Mesenchymal stem cell (in vitro differentiated cells and primary cell): ENCODE measurements around the gene GABRG3.

Experiments
- DNase-seq: peaks from one replicate; pipeline ENCODE4 v3.0.0-alpha.2; 2013
- H2AFZ ChIP-seq: one replicate; pipeline ENCODE4 v1.6.1; 2013; ENCODE audit warnings: low read depth, mild to moderate bottlenecking, control low read depth, inconsistent platforms, low read length, moderate library complexity
- H2AK5ac ChIP-seq: 2 replicates; pipeline ENCODE4 v1.6.1; 2013; ENCODE audit warnings: low read length, moderate library complexity, mild to moderate bottlenecking, inconsistent platforms; ENCODE audit not compliant: severe bottlenecking
- H2BK120ac ChIP-seq: one replicate; pipeline ENCODE4 v1.6.1; 2013; ENCODE audit warnings: low read depth, mild to moderate bottlenecking, inconsistent platforms, low read length, moderate library complexity
- H2BK12ac ChIP-seq, 2 experiments: one replicate each; pipeline ENCODE4 v1.6.1; 2013; ENCODE audit warnings: inconsistent platforms in 2 of 2, low read length in 2 of 2, mild to moderate bottlenecking in 2 of 2, moderate library complexity in 2 of 2, control low read depth in 1 of 2
- H2BK15ac ChIP-seq: one replicate; pipeline ENCODE4 v1.6.1; 2013; ENCODE audit warnings: mild to moderate bottlenecking, low read depth, inconsistent platforms; ENCODE audit not compliant: poor library complexity, severe bottlenecking
- H2BK5ac ChIP-seq: 2 replicates; pipeline ENCODE4 v1.6.1; 2013; ENCODE audit warnings: low read depth, mild to moderate bottlenecking, low read length, control low read depth, inconsistent platforms; ENCODE audit not compliant: poor library complexity, severe bottlenecking
- H3K14ac ChIP-seq, 2 experiments: one replicate each; pipeline ENCODE4 v1.6.1; 2013; ENCODE audit warnings: inconsistent platforms in 2 of 2, low read length in 2 of 2, control low read depth in 1 of 2, mild to moderate bottlenecking in 1 of 2, moderate library complexity in 1 of 2
- H3K18ac ChIP-seq, 2 experiments: one replicate each; pipeline ENCODE4 v1.6.1; 2013; ENCODE audit warnings: inconsistent platforms in 2 of 2, low read length in 2 of 2, control low read depth in 1 of 2, low read depth in 1 of 2, mild to moderate bottlenecking in 1 of 2
- H3K23ac ChIP-seq, 2 experiments: one replicate each; pipeline ENCODE4 v1.6.1; 2013; ENCODE audit warnings: inconsistent platforms in 2 of 2, low read length in 2 of 2, mild to moderate bottlenecking in 2 of 2, moderate library complexity in 2 of 2, control low read depth in 1 of 2
- H3K27ac ChIP-seq: 2 replicates; pipeline ENCODE4 v1.5.1; 2013; ENCODE audit warnings: mild to moderate bottlenecking, moderate library complexity, low read length, control low read depth, inconsistent platforms; ENCODE audit not compliant: poor library complexity, severe bottlenecking
- H3K27me3 ChIP-seq, 2 experiments: 2 replicates each; pipeline versions ENCODE4 v1.6.1 to v1.7.0; 2013; ENCODE audit warnings: low read length in 2 of 2, mild to moderate bottlenecking in 2 of 2, moderate library complexity in 2 of 2, control low read depth in 1 of 2, inconsistent platforms in 1 of 2; ENCODE audit not compliant: control insufficient read depth in 1 of 2, insufficient read depth in 1 of 2
- H3K36me3 ChIP-seq, 2 experiments: 2 replicates each; pipeline versions ENCODE4 v1.6.1 to v1.7.0; 2013; ENCODE audit warnings: low read length in 2 of 2, control low read depth in 1 of 2, inconsistent platforms in 1 of 2, low read depth in 1 of 2, mild to moderate bottlenecking in 1 of 2; ENCODE audit not compliant: insufficient read depth in 2 of 2, control insufficient read depth in 1 of 2
- H3K4ac ChIP-seq, 2 experiments: one replicate each; pipeline ENCODE4 v1.6.1; 2013; ENCODE audit warnings: inconsistent platforms in 2 of 2, low read length in 2 of 2, mild to moderate bottlenecking in 2 of 2, moderate library complexity in 2 of 2, control low read depth in 1 of 2, low read depth in 1 of 2
- H3K4me1 ChIP-seq: 2 replicates; pipeline ENCODE4 v1.6.1; 2013; ENCODE audit warnings: low read depth, low read length, control low read depth; ENCODE audit not compliant: control insufficient read depth, insufficient read depth
- H3K4me2 ChIP-seq: 2 replicates; pipeline ENCODE4 v1.6.1; 2013; ENCODE audit warnings: low read length, mild to moderate bottlenecking, inconsistent platforms; ENCODE audit not compliant: poor library complexity, severe bottlenecking
- H3K4me3 ChIP-seq, 2 experiments: 2 replicates each; pipeline versions ENCODE4 v1.5.1 to v1.7.0; 2013; ENCODE audit warnings: low read length in 2 of 2, mild to moderate bottlenecking in 2 of 2, control low read depth in 1 of 2, low read depth in 1 of 2; ENCODE audit not compliant: insufficient read depth in 1 of 2
- H3K79me1 ChIP-seq: replicated peaks from 2 replicates; pipeline ENCODE4 v1.6.1; 2013; ENCODE audit warnings: mild to moderate bottlenecking, control low read depth, low read length, inconsistent platforms; ENCODE audit not compliant: poor library complexity, severe bottlenecking
- H3K9ac ChIP-seq: 2 replicates; pipeline ENCODE4 v1.7.0; 2013; ENCODE audit warnings: mild to moderate bottlenecking, low read length, moderate library complexity
- H3K9me3 ChIP-seq: 2 replicates; pipeline ENCODE4 v1.7.0; 2013; ENCODE audit warnings: mild to moderate bottlenecking, low read length; ENCODE audit not compliant: control insufficient read depth
- H4K8ac ChIP-seq: one replicate; pipeline ENCODE4 v1.6.1; 2013; ENCODE audit warnings: inconsistent platforms, mild to moderate bottlenecking, low read length, moderate library complexity
- H4K91ac ChIP-seq: one replicate; pipeline ENCODE4 v1.6.1; 2013; ENCODE audit warnings: mild to moderate bottlenecking, low read length, inconsistent platforms
- WGBS: methylation state at CpG from one replicate; pipeline ENCODE4 v1.1.7; 2013; ENCODE audit warnings: mixed read lengths; 5-methylcytosine and 5-hydroxymethylcytosine counted together

GABRG3 gene

DNA sequence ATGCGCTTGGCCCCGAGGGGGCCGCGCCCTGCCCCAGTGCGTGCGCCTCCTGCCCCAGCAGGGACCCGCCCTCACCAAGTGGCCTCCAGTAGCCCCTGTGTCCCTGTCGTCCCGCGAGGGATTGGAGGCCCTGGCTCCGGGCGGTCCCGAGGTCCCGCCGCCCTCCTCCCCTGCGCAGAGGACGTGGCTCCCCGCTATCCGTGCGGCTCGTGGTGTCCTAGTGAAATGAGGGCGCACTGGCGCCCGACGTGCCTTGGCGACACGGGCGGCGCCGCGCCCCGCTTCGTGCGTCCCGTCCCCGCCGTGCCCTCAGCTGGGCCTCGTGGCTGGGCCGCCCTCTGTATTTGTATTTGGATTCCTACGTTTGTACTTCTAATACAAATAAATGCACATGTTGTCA lies 570.6 kb downstream of the GABRG3 start:
- H2BK5ac ChIP-seq, result no peak overlapping the region
- H2BK12ac ChIP-seq, result no peak overlapping the region
- H3K9me3 ChIP-seq, result peaks cover 9% of the 10 kb centered on the region
- H3K4ac ChIP-seq, result no peak overlapping the region
- no peak overlapping the region for H3K27ac ChIP-seq
- WGBS, result 97% methylated on average over 31 of the region's 40 CpGs
- no peak overlapping the region for H3K9ac ChIP-seq
- no peaks in the 10 kb centered on the region for H3K36me3 ChIP-seq
- no peak overlapping the region for H3K18ac ChIP-seq
- no peak overlapping the region for H2BK120ac ChIP-seq
- H2BK15ac ChIP-seq, result no peak overlapping the region
- H3K27me3 ChIP-seq, result no peaks in the 10 kb centered on the region
- H3K4me1 ChIP-seq, result no peaks in the 10 kb centered on the region
- H3K79me1 ChIP-seq, result no peaks in the 10 kb centered on the region
- no peak overlapping the region for H2AFZ ChIP-seq
- DNase-seq, result no peak
- H3K4me3 ChIP-seq, result no peak overlapping the region
- H3K23ac ChIP-seq, result no peak overlapping the region
- no peak overlapping the region for H4K91ac ChIP-seq
- H3K4me2 ChIP-seq, result no peak overlapping the region
- H4K8ac ChIP-seq, result no peak overlapping the region
- no peak overlapping the region for H2AK5ac ChIP-seq
- no peak overlapping the region for H3K14ac ChIP-seq

DNA sequence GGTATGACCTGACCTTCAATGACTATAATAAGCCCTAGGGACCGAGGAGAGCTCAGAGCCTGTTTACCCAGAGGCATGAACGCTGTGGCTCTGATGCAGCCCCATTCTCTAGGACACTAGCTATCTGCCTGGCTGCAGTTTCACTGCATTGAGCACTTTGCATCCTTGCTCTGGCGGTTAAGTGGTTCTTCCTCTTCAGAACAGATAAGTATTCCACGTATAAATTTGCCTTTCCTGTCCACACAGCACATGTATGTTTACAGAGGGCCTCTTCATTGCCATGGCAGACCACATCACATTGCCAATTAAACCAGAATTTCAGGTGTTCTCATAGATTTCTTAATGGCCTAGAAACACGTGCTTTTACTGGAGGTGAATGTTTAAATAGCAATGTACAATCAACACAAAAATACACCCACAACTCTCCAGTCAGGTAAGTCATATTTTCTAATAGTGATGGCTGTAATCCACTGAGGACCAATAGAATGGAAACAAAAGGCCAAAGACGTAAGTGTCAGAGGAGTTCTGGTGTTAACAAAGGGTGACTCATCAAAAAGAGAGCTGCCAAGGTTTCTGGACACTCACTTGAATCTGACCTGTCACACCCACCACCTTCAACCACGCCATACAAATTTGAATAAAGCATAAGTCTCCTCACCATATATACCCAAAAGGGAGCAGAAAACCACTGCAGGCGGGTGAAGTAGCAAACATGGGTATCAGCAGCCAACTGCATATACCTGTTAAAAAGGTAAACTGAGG lies 574.7 kb downstream of the GABRG3 start:
- Histone ChIP-seq H2BK15ac (no peak overlapping the region), H3K79me1 (no peaks in the 10 kb centered on the region), H3K36me3 (no peaks in the 10 kb centered on the region), H3K23ac (no peak overlapping the region), H3K14ac (no peak overlapping the region), H3K9ac (no peak overlapping the region), H3K4me3 (no peak overlapping the region), H2BK12ac (no peak overlapping the region), H2BK120ac (no peak overlapping the region), H2BK5ac (no peak overlapping the region), H3K4me1 (peaks cover 1% of the 10 kb centered on the region), H3K27ac (no peak overlapping the region), H3K4ac (no peak overlapping the region), H2AFZ (no peak overlapping the region), H3K27me3 (no peaks in the 10 kb centered on the region), H4K91ac (no peak overlapping the region), H4K8ac (no peak overlapping the region), H3K9me3 (no peaks in the 10 kb centered on the region), H3K4me2 (no peak overlapping the region), H2AK5ac (no peak overlapping the region), H3K18ac (no peak overlapping the region)
- WGBS, result 57% methylated on average over 7 of the region's 8 CpGs
- DNase-seq, result no peak

DNA sequence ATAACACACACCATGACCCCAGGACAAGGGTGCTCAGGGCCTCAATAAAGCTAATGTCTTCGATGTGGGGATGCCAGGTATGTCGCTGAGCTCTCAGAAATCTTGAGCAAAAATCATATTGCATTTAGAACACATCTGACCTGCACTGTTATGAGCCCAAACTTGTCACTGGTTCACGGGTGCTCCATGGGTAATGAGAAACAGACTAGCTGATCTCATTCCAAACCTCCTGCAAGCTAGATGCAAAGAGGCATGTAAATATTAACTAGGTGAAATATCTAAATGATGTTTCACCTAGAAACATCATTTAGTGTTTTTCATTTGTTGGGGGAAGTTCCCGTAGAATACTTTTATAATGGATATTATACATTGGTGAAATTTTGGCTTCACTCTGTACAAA lies 578.8 kb downstream of the GABRG3 start:
- Histone ChIP-seq H3K27me3 (no peaks in the 10 kb centered on the region), H2BK12ac (no peak overlapping the region), H3K4me2 (no peak overlapping the region), H3K18ac (no peak overlapping the region), H3K4me3 (no peak overlapping the region), H3K4ac (no peak overlapping the region), H3K23ac (no peak overlapping the region), H3K9me3 (no peaks in the 10 kb centered on the region), H2AK5ac (no peak overlapping the region), H3K79me1 (no peaks in the 10 kb centered on the region), H2BK120ac (no peak overlapping the region), H3K36me3 (no peaks in the 10 kb centered on the region), H3K14ac (no peak overlapping the region), H2BK15ac (no peak overlapping the region), H3K9ac (no peak overlapping the region), H2AFZ (no peak overlapping the region), H3K4me1 (peaks cover 1% of the 10 kb centered on the region), H2BK5ac (no peak overlapping the region), H4K91ac (no peak overlapping the region), H3K27ac (no peak overlapping the region), H4K8ac (no peak overlapping the region)
- no peak for DNase-seq
- 54% methylated on average over 3 of the region's 4 CpGs for WGBS

DNA sequence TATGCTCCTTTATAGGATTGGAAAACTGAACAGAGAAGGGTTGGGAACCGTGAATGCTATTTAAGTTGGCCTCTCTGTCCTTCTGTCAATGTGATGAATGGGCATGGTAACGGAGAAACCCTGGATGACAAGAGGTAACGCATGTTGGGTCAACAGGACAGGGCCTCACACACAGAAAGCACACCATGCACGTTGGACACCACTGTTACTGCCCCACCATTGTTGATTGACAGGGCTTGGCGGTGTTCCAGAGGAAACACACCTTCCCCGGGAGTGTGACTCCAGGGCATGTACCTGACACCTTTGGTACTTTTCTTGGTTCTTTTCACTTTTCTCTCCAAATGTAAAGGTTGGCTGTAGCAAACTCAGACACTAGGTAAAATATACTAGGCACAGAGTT lies 579.7 kb downstream of the GABRG3 start:
- Histone ChIP-seq H2BK12ac (no peak overlapping the region), H3K23ac (no peak overlapping the region), H3K4me3 (no peak overlapping the region), H3K4me1 (peaks cover 1% of the 10 kb centered on the region), H2BK120ac (no peak overlapping the region), H2BK5ac (no peak overlapping the region), H3K18ac (no peak overlapping the region), H2AK5ac (no peak overlapping the region), H2AFZ (no peak overlapping the region), H3K36me3 (no peaks in the 10 kb centered on the region), H3K14ac (no peak overlapping the region), H3K27me3 (no peaks in the 10 kb centered on the region), H3K9me3 (peaks cover 1% of the 10 kb centered on the region), H3K4ac (no peak overlapping the region), H3K4me2 (no peak overlapping the region), H4K91ac (no peak overlapping the region), H3K79me1 (no peaks in the 10 kb centered on the region), H3K9ac (no peak overlapping the region), H2BK15ac (no peak overlapping the region), H3K27ac (no peak overlapping the region), H4K8ac (no peak overlapping the region)
- WGBS, result 68% methylated on average over 6 of the region's 6 CpGs
- DNase-seq, result no peak
